Suppressor macrophage (primary cell): Measurements from ENCODE around the gene ACBD5.
"Not testable (repeated sequence)": the region's sequence is repeated elsewhere in the genome, so short reads cannot be mapped to it uniquely, and the experiment has no call there.

Experiments
- DNase-seq, 4 experiments: peaks; one replicate each; pipeline ENCODE4 v3.0.0-alpha.2; 2020 to 2022

Gene ACBD5

DNA sequence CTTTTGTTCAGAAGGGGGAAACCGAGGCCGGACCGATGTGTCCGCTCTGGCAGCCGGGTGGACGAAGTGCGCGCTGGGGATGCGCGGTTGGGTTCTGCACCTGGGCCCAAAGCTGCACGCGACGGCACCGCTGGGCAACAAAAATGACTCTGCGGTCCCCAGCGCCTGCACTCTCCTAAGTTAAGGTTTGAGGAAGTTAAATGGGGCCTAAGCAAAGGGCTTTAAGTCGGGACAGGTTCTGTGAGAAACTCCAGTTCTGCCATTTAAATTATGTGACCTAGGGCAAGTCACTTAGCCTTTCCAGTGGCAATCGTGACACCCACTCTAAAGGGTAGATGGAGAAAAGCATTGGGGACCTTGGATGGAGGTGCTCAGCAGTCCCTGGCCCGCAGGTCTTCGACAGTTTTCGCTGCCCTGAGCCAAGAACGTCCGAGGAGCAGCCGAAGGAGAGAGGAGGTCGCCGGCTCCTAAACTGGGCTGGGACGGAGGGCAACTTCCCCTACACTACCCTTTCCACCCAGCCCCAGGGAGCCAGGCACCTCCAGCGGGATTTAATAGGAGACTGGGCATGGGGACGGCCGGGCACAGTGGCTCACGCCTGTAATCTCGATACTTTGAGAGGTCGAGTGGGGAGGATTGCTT lies 534 bp upstream of the ACBD5 start:
- DNase-seq: peak; percentile 51 to 69 (median 60)

DNA sequence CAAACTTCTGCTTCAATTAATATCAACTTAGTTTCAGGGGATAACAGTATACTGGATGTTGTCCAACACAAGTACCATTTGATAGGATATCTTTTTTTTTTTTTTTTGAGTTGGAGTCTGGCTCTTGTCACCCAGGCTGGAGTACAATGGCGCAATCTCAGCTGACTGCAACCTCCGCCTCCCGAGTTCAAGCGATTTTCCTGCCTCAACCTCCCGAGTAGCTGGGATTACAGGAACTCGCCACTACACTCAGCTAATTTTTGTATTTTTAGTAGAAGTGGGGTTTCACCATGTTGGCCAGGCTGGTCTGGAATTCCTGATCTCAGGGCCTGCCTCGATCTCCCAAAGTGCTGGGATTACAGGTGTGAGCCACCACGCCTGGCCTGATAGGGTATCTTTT lies 3.1 kb downstream of the ACBD5 start:
- DNase-seq: not testable (repeated sequence)

DNA sequence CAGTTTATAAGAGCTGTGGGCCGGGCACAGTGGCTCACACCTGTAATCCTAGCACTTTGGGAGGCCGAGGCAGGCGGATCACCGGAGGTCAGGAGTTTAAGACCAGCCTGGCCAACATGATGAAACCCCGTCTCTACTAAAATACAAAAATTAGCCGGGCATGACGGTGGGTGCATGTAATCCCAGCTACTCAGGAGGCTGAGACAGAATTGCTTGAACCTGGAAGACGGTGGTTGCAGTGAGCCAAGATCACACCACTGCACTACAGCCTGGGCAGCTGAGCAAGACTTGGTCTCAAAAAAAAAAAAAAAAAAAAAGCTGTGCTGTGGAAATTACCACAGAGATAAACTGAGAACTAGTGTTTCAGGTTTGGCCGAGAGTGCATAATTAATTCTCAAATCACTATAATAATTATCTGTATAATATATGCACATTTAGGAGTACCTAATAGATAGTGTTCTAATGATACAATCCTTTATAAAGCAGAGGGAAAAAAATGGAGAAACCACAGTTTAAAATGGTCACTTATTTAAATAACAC lies 3.9 kb downstream of the ACBD5 start:
- not testable (repeated sequence) for DNase-seq

DNA sequence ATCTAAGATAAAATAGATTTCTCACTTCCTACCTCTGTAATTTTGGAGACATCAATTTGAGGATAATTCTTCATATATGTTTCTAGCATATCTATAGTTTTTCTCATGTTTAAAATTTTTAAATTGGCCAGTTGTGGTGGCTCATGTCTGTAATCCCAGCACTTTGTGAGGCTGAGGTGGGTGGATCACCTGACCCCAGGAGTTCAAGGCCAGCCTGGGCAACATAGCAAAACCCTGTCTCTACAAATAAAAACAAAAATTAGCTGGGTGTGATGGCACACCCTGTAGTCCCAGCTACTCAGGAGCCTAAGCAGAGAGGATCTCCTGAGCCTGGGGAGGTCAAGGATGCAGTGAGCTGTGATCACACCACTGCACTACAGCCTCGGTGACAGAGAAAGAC lies 4.9 kb downstream of the ACBD5 start:
- DNase-seq: no peak

DNA sequence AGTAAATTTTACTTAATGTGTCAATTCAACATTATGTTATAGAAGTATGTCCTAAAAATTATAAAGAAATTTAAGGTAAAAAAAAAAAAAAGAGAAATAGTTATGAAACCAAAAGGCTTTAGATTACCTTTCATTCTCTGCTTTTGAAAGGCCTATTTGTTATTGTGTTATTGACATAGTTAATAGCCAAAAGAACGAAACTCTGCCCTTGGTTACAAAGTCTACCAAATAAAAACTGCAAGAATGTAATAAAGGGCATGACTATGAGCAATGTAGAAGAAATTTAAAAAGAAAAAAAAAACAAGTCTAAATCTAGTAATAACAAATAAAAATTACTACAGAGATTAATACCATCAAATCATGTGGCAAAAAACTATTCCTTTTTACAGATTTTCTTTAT lies 10.6 kb downstream of the ACBD5 start:
- no peak for DNase-seq

DNA sequence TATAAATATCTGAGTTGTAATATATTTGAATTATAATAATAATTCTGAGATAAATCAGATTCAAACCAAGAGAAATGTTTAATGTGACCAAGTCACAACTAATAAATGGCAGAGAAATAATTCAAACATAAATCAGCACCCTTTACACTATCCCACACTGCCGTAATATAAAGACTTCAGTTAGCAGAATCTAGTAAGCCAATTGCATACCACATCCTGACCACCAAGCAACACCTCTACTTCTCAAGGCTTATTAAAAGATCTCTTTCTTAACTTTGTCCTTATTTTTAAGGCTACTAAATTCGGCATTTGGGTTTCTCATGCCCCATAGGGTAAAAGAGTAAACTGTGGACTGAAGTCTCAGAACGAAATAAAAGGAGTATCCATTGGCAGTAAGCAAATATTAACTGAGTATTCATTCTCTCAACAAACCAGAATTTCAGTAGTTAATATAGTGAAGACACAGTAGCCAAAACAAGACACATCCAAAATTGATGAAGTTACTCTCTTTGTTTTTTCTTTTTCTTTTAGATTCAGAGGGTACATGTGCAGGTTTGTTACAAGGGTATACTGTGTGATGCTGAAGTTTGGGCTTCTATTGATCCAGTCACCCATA lies 14.8 kb downstream of the ACBD5 start:
- DNase-seq: no peak

DNA sequence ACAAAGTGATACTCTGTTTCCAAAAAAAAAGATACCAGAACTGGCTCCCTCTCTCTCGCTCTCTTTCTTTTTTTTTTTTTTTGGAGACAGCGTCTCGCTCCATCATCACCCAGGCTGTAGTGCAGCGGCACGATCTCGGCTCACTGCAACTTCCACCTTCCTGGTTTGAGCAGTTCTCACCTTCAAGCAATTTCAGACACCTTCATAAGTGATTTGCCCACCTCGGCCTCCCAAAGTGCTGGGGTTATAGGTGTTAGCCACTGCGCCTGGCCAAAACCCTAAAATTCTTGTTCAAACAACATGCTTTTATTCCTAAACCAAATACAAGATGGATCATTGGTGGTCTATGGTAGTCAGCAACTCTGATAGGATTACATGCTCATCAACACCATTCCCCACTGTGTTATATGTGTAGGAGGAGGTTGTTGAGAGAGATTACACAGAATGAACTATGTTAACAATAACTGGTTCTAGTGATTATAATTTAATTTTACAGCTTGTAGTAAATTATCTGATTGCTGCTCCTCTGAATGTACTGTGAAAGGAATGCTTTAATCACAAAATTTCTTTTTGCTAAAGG lies 15.5 kb downstream of the ACBD5 start:
- DNase-seq: no peak

DNA sequence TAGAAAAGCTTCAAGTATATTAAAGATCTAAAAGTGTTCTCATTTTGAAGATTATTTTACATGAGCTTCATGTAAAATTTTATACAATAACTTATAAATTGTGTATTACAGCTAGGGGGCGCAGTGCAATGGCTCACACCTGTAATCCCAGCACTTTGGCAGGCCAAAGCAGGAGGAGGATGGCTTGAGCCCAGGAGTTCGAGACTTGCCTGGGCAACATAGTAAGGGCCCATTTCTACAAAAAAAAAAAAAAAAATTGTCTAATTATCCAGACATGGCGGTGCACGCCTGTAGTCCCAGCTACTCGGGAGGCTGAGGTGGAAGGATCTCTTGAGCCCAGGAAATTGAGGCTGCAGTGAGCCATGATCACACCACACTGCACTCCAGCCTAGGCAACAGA lies 16.6 kb downstream of the ACBD5 start:
- peak; percentile 24 to 74 (median 54) for DNase-seq

DNA sequence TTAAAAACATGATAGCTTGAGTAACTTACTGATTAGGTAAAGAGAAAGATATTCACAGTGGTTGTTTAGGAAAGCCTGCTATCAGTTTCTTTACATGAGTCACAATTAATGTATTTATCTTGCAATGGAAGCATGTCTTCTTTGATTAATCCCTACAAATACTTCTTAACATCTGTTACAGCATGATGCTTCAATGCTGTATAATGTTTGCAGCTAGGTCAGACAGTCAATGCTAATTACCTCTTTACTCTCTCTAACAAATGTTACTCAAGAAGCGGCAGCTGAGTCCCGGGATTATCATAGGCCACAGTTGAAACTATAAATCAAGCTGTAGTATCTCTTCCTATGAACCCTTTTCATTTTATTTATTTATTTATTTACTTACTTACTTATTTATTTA lies 33.2 kb downstream of the ACBD5 start:
- DNase-seq: no peak

DNA sequence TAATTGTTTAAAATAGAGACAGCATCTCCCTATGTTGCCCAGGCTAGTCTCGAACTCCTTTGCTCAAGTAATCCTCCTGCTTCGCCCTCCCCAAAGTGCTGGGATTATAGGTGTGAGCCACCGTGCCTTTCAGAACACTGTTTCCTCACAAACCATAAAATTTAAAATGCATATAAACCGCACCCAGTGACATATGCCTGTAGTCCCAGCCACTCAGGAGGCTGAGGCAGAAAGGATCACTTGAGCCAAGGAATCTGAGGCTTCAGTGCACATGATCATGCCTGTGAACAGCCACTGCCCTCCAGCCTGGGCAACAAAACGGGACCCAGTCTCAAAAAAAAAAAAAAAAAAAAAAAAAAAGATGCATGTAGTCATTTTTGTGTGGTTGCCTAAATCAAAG lies 36.8 kb downstream of the ACBD5 start:
- DNase-seq: no peak

DNA sequence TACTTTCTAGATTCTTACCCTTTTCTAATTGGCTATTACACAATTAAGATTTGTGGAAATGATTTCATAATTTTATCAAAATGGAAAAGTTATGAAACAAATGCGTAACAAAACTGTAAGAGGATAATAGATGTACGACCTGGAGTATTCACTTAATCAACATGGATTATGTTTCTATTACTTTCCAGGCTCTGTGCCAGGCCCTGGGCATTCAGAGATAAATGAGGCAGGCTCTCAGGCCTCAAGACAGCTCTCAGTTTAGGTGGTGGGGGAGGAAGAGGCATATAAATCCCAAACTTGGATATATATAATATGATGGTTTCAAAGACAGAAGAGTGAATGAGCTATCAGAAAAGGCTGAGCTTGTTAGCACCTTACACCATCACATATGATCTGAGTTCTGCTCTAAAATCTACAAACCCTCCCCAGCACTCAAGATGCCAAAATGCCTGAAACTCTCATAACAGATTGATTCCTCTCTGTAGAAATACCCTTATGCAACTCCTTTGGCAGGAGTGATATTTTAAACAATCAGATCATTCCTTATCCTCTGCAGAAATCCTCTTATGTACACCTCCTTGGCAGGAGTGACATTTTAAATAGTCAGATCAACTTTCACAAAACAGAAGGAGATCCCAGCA lies 42.5 kb downstream of the ACBD5 start:
- no peak for DNase-seq

DNA sequence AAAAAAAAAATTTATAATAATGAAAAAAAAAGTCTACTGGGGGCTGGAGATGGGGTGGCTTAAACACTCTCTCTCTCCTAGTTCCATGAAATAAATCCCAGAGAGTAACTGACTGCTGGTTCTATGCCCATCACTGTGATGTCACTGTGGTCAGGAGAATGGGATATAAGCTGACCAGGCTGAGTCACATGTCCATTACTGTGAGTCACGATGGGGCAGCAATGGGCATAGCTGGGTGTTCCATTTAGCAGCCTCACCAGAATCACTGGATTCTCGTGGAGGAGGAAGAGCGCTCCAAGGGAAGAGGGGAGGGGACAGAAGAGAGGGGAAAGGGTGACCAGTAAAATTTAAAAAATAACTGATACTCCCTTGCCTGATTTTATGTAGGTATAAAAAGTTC lies 48.3 kb downstream of the ACBD5 start:
- DNase-seq: peak; percentile 69 to 86 (median 74)

DNA sequence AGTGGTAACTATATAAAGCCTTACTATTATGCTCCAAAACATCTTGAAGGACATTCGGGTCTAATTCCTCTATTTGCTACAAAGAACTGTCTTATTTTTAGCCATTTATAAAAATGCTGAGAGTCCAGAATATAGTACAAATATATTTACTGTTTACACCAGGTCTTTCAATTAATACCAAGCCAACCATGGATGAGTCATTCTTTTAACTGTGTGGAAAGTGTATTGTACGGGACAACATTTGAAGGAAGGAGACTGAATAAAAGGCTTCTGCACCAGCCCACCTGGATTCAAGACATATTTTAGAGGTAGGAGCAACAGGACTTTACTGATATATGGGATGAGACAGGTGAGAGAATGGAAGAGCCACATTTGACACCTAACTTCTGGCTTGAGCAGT lies 50.1 kb downstream of the ACBD5 start:
- DNase-seq: no peak

DNA sequence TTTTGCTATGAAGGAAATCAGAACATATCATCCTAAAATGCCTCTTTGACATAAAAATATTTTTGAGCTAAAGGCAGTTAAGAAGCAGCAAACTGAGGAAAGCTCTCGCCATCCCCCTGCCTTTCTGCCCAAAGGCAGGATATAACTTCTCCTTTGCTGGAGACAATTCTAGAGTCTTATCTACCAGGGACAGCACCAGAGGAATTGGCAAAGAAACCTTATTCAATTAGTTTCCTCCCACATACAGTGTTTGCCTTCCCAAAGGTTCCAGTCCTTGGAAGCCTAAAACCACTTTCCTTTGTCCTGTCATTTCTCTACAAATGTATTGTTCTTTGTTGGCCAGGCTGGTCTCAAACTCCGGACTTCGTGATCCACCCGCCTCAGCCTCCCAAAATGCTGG lies 51.7 kb downstream of the ACBD5 start:
- DNase-seq: no peak

DNA sequence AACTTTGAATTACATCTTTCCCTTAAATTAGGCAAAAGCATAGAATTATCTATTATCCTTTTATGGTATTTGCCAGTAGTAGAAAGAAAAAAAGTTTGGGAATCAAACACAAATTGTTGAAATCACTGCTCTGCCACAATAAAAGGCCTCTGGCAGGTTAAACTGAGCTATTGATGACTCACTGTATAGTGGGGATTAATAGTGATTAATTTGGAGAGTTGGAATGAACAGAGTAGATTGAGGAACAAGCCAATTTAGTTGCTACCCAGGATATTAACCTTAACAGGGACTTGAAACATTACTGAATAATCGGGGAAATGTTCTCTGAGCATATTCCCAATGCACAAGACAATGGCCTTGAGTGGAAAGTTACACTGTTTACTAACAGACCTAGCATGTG lies 52.3 kb downstream of the ACBD5 start:
- DNase-seq: no peak

DNA sequence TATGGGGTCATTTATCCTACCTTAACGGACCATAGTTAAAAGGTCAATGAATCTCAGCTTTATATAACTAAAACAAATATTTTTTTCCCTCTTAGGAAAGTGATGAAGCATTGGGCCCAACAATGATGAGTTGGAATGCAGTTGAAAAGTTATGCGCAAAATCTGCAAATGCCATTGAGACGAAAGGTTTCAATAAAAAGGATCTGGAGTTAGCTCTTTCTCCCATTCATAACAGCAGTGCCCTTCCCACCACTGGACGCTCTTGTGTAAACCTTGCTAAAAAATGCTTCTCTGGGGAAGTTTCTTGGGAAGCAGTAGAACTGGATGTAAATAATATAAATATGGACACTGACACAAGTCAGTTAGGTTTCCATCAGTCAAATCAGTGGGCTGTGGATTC lies 70.7 kb downstream of the ACBD5 start:
- DNase-seq: no peak

DNA sequence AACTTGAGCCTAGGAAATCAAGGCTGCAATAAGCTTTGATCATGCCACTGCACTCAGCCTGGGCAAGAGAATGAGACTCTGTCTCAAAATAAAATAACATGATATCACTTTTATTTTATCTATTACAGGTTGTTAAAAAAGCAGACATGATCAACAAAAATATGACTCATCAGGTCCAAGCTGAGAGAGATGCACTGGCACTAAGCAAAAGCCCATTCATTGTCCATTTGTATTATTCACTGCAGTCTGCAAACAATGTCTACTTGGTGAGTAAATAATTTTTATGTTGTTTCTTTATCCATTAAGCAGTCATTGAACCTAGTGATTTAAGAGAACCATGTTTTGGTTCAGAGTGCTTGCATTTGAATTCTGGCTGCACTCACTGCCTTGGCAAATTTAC lies 82.2 kb downstream of the ACBD5 start:
- no peak for DNase-seq

DNA sequence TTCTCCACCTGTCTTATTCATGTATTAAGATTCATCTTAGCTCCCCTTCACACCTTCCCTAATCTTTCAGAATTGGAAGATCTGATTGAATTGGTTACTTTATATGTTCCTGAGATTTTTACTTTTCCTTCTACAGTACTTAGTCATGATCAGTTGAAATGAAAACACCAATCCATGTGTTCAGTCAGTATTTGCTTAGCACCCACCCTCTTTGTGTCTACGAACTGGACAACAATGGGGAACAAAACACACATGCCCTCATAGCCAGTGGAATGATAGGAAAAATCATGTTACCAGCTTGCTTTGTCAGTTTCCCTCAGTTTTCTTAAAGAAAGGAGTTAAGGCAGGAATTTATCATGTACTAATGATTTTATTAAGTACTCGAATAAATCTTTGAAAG lies 83.4 kb downstream of the ACBD5 start:
- peak in 3 of 4 experiments; percentile 7 to 30 (median 16) for DNase-seq

DNA sequence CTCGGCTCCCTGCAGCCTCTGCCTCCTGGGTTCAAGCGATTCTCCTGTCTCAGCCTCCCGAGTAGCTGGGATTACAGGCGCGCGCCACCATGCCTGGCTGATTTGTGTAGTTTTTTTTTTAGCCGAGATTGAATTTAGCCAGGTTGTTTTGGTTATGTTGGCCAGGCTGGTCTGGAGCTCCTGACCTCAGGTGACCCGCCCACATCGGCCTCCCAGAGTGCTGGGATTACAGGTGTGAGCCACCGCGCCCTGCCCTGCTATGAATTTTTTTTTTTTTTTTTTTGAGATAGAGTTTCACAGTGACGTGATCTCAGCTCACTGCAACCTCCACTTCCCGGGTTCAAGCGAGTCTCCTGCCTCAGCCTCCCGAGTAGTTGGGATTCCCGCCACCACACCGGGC lies 84.0 kb downstream of the ACBD5 start:
- DNase-seq: not testable (repeated sequence)

DNA sequence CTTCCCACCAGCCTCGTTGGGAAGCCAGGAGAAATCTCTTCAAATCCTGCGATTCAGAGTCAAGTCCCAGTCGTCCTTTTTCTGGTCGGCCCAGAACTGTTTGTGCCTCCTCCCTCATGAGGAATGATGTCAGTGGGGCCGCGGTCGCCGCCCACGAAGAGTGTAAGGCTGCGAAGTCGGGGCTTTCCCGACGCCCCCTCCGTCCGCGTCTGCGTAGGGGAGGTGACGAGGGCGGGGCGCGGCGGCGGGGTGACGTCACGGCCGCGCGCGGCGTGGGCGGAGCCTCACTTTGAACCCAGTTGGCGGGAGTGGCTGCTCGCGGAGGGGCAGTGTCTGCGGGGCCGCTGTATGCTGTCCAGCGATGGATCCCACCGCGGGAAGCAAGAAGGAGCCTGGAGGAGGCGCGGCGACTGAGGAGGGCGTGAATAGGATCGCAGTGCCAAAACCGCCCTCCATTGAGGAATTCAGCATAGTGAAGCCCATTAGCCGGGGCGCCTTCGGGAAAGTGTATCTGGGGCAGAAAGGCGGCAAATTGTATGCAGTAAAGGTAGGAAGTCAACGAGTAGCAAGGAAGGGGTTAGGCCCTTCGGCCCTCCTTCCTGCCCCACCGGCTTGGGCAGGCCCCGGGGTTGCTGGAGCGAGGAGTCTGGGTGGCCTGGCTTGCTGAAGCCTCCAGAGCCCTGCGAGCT lies 85.4 kb downstream of the ACBD5 start, which contains the start of gene MASTL:
Gene MASTL, plus strand, starts transcription at position 287 of the 689 bp plus-strand sequence. Its CDS starts 75 bp downstream, at position 362.
- DNase-seq: peak; percentile 98 to 99 (median 98)

DNA sequence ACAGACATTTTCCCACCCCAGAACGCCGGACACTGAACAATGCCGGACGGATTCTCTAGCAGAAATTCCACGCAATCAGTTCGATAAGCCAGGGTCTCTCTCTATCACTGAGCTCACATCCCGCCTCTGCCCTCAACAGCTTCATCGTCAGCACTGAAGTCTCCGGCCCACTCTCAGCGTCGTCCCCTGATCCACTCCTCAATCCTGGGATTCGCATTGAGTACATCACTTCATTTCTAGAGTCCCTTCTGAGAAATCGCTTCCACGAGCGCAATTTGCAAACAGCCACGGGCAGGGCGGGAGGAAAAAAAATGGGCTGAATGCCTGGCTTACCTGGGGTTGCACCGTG lies 86.8 kb downstream of the ACBD5 start:
- peak; percentile 35 to 48 (median 44) for DNase-seq

DNA sequence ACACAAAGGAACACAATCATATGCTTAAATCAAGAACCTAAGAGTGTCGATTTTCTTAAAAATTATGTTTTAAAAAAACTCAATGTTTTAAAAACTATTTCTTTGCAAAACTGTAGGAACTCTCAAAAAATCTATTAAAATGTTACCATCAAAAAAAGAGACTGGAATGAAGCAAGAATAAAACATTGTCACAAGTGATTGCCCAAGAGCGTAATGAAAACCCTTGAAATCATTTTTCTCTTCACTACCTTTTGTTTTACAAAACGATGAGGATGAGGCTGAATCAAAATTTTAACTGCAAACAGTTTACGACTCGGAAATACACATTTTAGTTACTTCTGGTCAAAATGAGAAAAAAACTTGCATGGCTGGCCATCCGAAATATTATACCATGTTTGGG lies 87.3 kb downstream of the ACBD5 start:
- peak in 2 of 4 experiments; percentile 5 to 9 for DNase-seq

DNA sequence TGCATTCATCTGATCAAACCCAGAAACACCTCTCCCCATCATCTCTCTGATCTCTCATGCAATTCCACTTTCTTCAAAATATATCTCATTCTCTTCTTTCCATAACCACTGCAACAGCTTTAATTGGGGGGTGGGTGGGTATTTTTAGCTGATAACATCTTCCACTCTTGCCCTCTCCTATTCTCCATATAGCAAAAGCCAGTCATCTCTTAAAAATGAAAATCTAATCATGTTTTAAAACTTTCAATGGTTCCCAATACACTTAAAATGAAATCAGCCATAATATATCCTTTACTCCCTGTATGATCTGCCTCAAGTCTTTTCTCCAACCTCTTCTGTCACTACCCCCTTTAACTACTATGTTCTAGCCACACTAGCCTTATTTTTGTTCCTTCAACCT lies 87.9 kb downstream of the ACBD5 start:
- no peak for DNase-seq
